GM18858 (cell line): ENCODE results near the gene PPM1N.

Experiments used
- ATAC-seq: cut with Tn5 transposase; IDR thresholded peaks from one replicate; pipeline ENCODE4 v1.9.1; 2021; ENCODE audit not compliant: unreplicated experiment

The PPM1N gene

DNA sequence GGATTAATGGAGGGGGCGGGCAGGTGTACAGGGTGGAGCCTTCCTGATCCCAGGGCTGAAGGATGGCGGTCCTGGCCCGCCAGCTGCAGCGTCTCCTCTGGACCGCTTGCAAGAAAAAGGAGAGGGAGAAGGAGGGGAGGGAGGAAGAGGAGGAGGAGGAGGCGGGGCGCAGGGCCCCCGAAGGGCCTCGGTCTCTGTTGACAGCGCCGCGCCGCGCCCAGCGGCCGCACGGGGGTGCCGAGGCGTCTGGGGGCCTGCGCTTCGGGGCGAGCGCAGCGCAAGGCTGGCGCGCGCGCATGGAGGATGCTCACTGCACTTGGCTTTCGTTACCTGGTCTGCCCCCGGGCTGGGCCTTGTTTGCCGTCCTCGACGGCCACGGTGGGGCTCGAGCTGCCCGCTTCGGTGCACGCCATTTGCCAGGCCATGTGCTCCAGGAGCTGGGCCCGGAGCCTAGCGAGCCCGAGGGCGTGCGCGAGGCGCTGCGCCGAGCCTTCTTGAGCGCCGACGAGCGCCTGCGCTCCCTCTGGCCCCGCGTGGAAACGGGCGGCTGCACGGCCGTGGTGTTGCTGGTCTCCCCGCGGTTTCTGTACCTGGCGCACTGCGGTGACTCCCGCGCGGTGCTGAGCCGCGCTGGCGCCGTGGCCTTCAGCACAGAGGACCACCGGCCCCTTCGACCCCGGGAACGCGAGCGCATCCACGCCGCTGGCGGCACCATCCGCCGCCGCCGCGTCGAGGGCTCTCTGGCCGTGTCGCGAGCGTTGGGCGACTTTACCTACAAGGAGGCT, at the start of gene PPM1N:
TSS of gene PPM1N (plus strand) at position 33 of the 785 bp plus-strand sequence. CDS start at position 63, 30 bp downstream.
- no peak for ATAC-seq

GRCh38 chr19:45448887-45449299, 49.4 kb upstream of the PPM1N start:
- ATAC-seq, result no peak

GRCh38 chr19:45450012-45450333, 48.3 kb upstream of the PPM1N start:
- no peak for ATAC-seq

GRCh38 chr19:45451131-45451849, 47.0 kb upstream of the PPM1N start:
- no peak for ATAC-seq

- no peak for ATAC-seq
Measured at GRCh38 chr19:45451850-45452387, 46.3 kb upstream of the PPM1N start.

DNA sequence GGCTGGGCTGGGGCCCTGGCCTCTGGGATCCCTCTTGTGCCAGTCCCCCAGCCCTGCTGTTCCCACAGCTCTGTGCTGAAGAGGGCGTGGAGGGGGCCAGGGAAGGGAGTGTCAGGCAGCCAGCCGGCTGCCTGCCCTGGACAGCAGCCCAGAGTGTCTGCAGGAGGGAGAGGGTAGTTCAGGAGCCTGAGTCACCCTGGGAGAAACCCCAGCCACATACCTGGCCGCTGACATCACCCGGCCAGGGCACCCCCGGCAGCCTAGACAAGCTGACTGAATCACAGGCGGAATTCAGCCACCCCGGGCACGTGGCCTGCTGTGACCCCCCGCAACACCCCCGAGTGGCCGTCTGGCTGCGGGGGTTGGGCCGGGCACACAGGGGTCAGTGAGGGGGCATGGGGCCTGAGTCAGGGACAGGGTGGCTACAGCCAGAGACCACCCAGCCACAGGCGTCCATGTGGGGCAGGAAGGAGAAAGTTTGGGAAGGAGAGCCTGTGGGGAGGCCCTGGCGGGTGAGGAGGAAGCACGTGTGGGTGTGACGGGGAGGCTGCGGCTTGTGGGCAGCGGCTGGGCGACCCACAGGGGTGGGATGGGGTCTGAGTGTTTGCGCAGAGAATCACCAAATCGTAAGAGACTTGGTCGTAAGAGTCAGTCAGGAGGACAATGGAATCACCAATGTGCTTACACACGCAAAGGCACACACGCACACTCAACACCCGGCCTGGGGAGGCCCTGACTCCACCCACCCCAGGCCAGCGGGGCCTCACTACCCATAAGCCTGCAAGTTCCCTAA, 42.3 kb upstream of the PPM1N start:
- ATAC-seq, result no peak

DNA sequence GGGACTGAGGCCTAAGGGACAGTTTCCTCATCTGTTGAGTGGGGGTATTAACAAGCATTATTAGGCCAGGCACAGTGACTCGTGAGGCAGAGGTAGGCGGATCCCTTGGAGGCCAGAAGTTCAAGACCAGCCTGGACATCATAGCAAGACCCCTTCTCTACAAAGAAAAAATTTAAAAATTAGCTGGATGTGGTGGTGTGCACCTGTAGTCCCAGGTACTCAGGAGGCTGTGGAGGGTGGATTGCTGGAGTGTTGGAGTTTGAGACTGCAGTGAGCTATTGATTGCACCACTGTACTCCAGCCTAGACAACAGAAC, 41.8 kb upstream of the PPM1N start:
- ATAC-seq, result no peak

GRCh38 chr19:45457776-45458175, 40.5 kb upstream of the PPM1N start:
- no peak for ATAC-seq

DNA sequence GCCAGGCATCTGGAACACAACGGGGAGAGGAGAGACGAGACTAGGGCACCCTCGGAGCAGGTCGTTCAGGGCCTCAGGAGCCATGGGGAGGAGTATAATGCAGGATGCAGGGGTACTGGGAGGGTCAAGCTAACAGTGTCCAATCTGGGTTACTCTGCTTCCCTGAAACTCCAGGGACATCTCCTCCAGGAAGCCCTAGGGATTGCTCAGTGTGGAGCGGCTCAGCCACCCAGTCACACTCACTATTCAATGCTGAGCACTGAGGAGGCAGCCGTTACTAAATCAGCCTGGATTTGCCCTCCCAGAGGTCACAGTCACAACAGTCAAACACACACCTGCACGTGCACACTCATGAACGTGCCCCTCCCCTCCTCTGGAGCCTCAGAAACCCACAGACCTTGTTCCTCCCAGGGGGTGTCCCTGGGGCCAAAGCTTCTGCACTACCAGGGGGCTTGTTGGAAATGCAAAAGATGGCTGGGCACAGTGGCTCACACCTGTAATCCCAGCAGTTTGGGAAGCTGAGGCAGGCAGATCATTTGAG, 37.4 kb upstream of the PPM1N start:
- no peak for ATAC-seq

- no peak for ATAC-seq
Measured at GRCh38 chr19:45462174-45462573, 36.1 kb upstream of the PPM1N start.

GRCh38 chr19:45463241-45463640, 35.0 kb upstream of the PPM1N start:
- no peak for ATAC-seq

DNA sequence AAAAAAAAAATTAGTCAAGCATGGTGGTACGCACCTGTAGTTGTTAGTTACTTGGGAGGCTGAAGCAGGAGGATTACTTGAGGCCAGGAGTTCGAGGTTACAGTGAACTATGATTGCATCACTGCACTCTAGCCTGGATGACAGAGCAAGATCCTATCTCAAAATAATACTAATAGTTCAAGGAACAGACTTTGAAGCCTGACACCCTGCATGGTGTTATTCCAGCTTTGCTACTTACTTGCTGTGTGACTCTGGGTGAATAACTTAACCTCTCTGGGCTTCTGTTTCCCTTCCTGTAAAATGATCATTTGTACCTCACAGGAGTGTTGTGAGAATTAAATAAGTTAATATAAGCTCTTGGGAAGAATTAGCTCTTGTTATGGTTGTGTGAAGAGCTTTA, 34.0 kb upstream of the PPM1N start:
- no peak for ATAC-seq

DNA sequence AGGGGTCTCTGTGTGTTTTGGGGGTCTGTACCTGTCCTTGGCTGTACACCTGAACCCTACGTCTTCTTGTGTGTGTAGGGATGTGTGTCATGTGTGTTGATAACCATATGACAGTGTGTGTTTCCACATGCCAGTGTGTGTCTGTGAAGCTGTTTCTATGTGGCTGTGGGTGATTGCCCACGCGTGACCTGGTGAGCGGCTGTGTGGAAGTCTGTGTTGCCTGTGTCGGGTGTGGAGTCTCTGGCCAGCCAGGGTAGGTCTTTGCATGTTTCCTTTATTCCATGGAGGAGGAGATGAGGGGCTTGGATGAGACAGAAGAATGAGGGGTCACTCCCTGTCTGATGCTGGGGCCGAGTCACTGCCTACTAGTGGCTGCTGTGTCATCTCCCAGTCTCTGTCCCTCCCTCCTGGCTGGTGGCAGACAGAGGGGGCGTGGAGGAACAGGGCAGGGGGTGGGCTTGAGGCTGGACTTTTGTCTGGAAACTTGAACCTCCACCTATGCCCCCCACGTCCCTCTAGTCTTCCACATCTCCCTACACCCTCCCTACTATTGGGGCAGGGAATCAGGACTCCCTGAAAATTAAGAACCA, 33.3 kb upstream of the PPM1N start:
- ATAC-seq, result no peak

- ATAC-seq, result no peak
Measured at GRCh38 chr19:45467115-45467455, 31.2 kb upstream of the PPM1N start.

- ATAC-seq, result peak; percentile 32
Measured at GRCh38 chr19:45467456-45468158, 30.6 kb upstream of the PPM1N start, which contains the start of gene FOSB. Gene FOSB (plus strand): TSS chr19:45467996. CDS start chr19:45468587, 591 bp downstream.

DNA sequence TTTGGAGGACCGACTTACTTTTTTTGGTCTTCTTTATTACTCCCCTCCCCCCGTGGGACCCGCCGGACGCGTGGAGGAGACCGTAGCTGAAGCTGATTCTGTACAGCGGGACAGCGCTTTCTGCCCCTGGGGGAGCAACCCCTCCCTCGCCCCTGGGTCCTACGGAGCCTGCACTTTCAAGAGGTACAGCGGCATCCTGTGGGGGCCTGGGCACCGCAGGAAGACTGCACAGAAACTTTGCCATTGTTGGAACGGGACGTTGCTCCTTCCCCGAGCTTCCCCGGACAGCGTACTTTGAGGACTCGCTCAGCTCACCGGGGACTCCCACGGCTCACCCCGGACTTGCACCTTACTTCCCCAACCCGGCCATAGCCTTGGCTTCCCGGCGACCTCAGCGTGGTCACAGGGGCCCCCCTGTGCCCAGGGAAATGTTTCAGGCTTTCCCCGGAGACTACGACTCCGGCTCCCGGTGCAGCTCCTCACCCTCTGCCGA, 30.0 kb upstream of the PPM1N start:
- ATAC-seq, result no peak

GRCh38 chr19:45468803-45469131, 29.5 kb upstream of the PPM1N start:
- ATAC-seq, result no peak

- ATAC-seq, result no peak
Measured at GRCh38 chr19:45469132-45469944, 28.9 kb upstream of the PPM1N start.

GRCh38 chr19:45469945-45470761, 28.1 kb upstream of the PPM1N start:
- no peak for ATAC-seq
